HepG2 (cell line): ENCODE data around the gene HRH3. TPM values are rescaled to one million over a fixed set of nuclear protein-coding genes. Genes with fewer than 3 reads are reported as not detected.

Experiments used
- MED1 ChIP-seq: sonication (generic); formaldehyde crosslinking; IDR thresholded peaks from 2 replicates; pipeline ENCODE4 v1.4.0; 2020; ENCODE audit warnings: missing genetic modification reagents
- MTF2 ChIP-seq: sonication (generic); formaldehyde crosslinking; IDR thresholded peaks from 2 replicates; pipeline ENCODE4 v1.5.0; 2020; ENCODE audit warnings: missing genetic modification reagents, borderline replicate concordance
- MXD1 ChIP-seq: sonication (generic); formaldehyde crosslinking; IDR thresholded peaks from 2 replicates; pipeline ENCODE4 v1.4.0; 2020; ENCODE audit warnings: mild to moderate bottlenecking, missing genetic modification reagents
- MXD4 ChIP-seq: IDR thresholded peaks from 2 replicates; pipeline ENCODE4 v1.6.1; 2016; ENCODE audit warnings: mild to moderate bottlenecking, missing biosample characterization, missing genetic modification reagents
- NR3C1 ChIP-seq: sonication (generic); formaldehyde crosslinking; IDR thresholded peaks from 2 replicates; pipeline ENCODE4 v1.4.0; 2020; ENCODE audit warnings: missing genetic modification reagents
- RXRA ChIP-seq: sonication (generic); formaldehyde crosslinking; IDR thresholded peaks from 2 replicates; pipeline ENCODE4 v1.5.1; 2020; ENCODE audit warnings: missing genetic modification reagents
- STAG1 ChIP-seq: sonication (generic); formaldehyde crosslinking; IDR thresholded peaks from 2 replicates; pipeline ENCODE4 v1.4.0; 2020; ENCODE audit warnings: missing genetic modification reagents
- TFDP2 ChIP-seq: sonication (generic); formaldehyde crosslinking; IDR thresholded peaks from 2 replicates; pipeline ENCODE4 v1.4.0; 2020; ENCODE audit warnings: missing genetic modification reagents
- THRA ChIP-seq: sonication (generic); formaldehyde crosslinking; IDR thresholded peaks from 2 replicates; pipeline ENCODE4 v1.4.0; 2020; ENCODE audit warnings: missing genetic modification reagents, borderline replicate concordance
- TRIM24 ChIP-seq: sonication (generic); formaldehyde crosslinking; IDR thresholded peaks from 2 replicates; pipeline ENCODE4 v1.8.0; 2022; ENCODE audit warnings: mild to moderate bottlenecking, missing genetic modification reagents
- YEATS2 ChIP-seq: sonication (generic); formaldehyde crosslinking; IDR thresholded peaks from 2 replicates; pipeline ENCODE4 v1.4.0; 2020; ENCODE audit warnings: missing genetic modification reagents, borderline replicate concordance
- ZFP36L1 ChIP-seq: sonication (generic); formaldehyde crosslinking; IDR thresholded peaks from 2 replicates; pipeline ENCODE4 v1.8.0; 2022; ENCODE audit warnings: mild to moderate bottlenecking, missing genetic modification reagents, moderate library complexity
- ZFY ChIP-seq: sonication (generic); formaldehyde crosslinking; IDR thresholded peaks from 2 replicates; pipeline ENCODE4 v1.4.0; 2020; ENCODE audit warnings: missing genetic modification reagents
- ZIK1 ChIP-seq: sonication (generic); formaldehyde crosslinking; IDR thresholded peaks from 2 replicates; pipeline ENCODE4 v1.5.0; 2020; ENCODE audit warnings: mild to moderate bottlenecking, low read depth, missing genetic modification reagents, borderline replicate concordance
- ZNF333 ChIP-seq: sonication (generic); formaldehyde crosslinking; IDR thresholded peaks from 2 replicates; pipeline ENCODE4 v1.4.0; 2020; ENCODE audit warnings: mild to moderate bottlenecking, missing genetic modification reagents, borderline replicate concordance
- ZNF530 ChIP-seq: sonication (generic); formaldehyde crosslinking; IDR thresholded peaks from 2 replicates; pipeline ENCODE4 v1.5.0; 2020; ENCODE audit warnings: low read depth, mild to moderate bottlenecking, missing genetic modification reagents
- ZNF749 ChIP-seq: sonication (generic); formaldehyde crosslinking; IDR thresholded peaks from 2 replicates; pipeline ENCODE4 v1.8.0; 2022; ENCODE audit warnings: mild to moderate bottlenecking, missing genetic modification reagents, moderate library complexity, borderline replicate concordance
- ZSCAN22 ChIP-seq: sonication (generic); formaldehyde crosslinking; IDR thresholded peaks from 2 replicates; pipeline ENCODE4 v1.4.0; 2020; ENCODE audit warnings: mild to moderate bottlenecking, missing genetic modification reagents
- polyA plus RNA-seq, 8 experiments: library from polyadenylated mRNA; depleted of rRNA in 3 of 8; stranded (reverse) in 7 of 8; unstranded in 1 of 8; fragments of >200 nt; fragmentation: Illumina TruSeq in 4 of 8; extraction: Trizol in 4 of 8; gene quantifications; 2 replicates each; pipeline versions ENCODE4 v1.2.1 to v1.2.3, GENCODE V29; 2011 to 2016; ENCODE audit warnings: low read depth in 4 of 8, missing spikeins in 1 of 8, mixed read lengths in 1 of 8; ENCODE audit not compliant: insufficient read depth in 1 of 8
- total RNA-seq, 5 experiments: library from RNA; depleted of rRNA; stranded (reverse); fragments of >200 nt; fragmentation: Illumina TruSeq; extraction: Trizol; gene quantifications; 2 replicates each; pipeline ENCODE4 v1.2.3, GENCODE V29; 2016; ENCODE audit warnings: low read depth in 1 of 5
- TF ChIP-seq, protein P1 (sequence below): sonication (generic); formaldehyde crosslinking; IDR thresholded peaks from 2 replicates; pipeline ENCODE4 v1.4.0; 2020; ENCODE audit warnings: missing genetic modification reagents
- TF ChIP-seq, protein P2 (sequence below): sonication (generic); formaldehyde crosslinking; IDR thresholded peaks from 2 replicates; pipeline ENCODE4 v1.5.0; 2020; ENCODE audit warnings: mild to moderate bottlenecking, missing genetic modification reagents, borderline replicate concordance
- TF ChIP-seq, protein P3 (sequence below): sonication (generic); formaldehyde crosslinking; IDR thresholded peaks from 2 replicates; pipeline ENCODE4 v1.4.0; 2020; ENCODE audit warnings: mild to moderate bottlenecking, low read depth, missing genetic modification reagents

The HRH3 gene
- total and polyA plus RNA-seq, 2 of the 13 experiments (the other 11 are each of a cell fraction or from before 2014, with no cell fraction given) = 0.18 TPM; not detected in 1

- TF ChIP-seq NR3C1 (CRISPR knock-in tag) (0 out of 2 replicates have a peak, but pooled peaks have one; percentile 53), MXD1 (peak; percentile 56; the same call in 1 of the 2 replicates), MED1 (CRISPR knock-in tag) (peak; percentile 24; the same call in 1 of the 2 replicates), ZFY (CRISPR knock-in tag) (peak; percentile 44; the same call in 1 of the 2 replicates), TFDP2 (peak; percentile 32; the same call in 1 of the 2 replicates), MXD4 (CRISPR knock-in tag) (no peak), ZNF333 (CRISPR knock-in tag) (peak; percentile 75; the same call in 1 of the 2 replicates), ZNF749 (CRISPR knock-in tag) (no peak; the same call in 1 of the 2 replicates), YEATS2 (CRISPR knock-in tag) (peak; percentile 5; the same call in 1 of the 2 replicates), ZSCAN22 (CRISPR knock-in tag) (no peak), ZNF530 (no peak), ZFP36L1 (peak; percentile 45; the same call in 1 of the 2 replicates), THRA (CRISPR knock-in tag) (0 out of 2 replicates have a peak, but pooled peaks have one; percentile 13), TRIM24 (CRISPR knock-in tag) (peak; percentile 67; the same call in 1 of the 2 replicates), ZIK1 (peak; percentile 25; the same call in 1 of the 2 replicates), STAG1 (CRISPR knock-in tag) (no peak), MTF2 (CRISPR knock-in tag) (0 out of 2 replicates have a peak, but pooled peaks have one; percentile 2), RXRA (CRISPR knock-in tag) (0 out of 2 replicates have a peak, but pooled peaks have one; percentile 13)
- TF ChIP-seq, protein P1, sequence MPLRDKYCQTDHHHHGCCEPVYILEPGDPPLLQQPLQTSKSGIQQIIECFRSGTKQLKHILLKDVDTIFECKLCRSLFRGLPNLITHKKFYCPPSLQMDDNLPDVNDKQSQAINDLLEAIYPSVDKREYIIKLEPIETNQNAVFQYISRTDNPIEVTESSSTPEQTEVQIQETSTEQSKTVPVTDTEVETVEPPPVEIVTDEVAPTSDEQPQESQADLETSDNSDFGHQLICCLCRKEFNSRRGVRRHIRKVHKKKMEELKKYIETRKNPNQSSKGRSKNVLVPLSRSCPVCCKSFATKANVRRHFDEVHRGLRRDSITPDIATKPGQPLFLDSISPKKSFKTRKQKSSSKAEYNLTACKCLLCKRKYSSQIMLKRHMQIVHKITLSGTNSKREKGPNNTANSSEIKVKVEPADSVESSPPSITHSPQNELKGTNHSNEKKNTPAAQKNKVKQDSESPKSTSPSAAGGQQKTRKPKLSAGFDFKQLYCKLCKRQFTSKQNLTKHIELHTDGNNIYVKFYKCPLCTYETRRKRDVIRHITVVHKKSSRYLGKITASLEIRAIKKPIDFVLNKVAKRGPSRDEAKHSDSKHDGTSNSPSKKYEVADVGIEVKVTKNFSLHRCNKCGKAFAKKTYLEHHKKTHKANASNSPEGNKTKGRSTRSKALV = no peak
- TF ChIP-seq, protein P2, sequence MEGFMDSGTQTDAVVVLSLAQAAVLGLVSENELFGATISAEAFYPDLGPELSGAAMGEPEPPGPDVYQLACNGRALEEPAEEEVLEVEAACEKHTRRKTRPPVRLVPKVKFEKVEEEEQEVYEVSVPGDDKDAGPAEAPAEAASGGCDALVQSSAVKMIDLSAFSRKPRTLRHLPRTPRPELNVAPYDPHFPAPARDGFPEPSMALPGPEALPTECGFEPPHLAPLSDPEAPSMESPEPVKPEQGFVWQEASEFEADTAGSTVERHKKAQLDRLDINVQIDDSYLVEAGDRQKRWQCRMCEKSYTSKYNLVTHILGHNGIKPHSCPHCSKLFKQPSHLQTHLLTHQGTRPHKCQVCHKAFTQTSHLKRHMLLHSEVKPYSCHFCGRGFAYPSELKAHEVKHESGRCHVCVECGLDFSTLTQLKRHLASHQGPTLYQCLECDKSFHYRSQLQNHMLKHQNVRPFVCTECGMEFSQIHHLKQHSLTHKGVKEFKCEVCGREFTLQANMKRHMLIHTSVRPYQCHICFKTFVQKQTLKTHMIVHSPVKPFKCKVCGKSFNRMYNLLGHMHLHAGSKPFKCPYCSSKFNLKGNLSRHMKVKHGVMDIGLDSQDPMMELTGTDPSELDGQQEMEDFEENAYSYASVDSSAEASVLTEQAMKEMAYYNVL (CRISPR knock-in tag) = peak; percentile 79; the same call in 1 of the 2 replicates
- TF ChIP-seq, protein P3, sequence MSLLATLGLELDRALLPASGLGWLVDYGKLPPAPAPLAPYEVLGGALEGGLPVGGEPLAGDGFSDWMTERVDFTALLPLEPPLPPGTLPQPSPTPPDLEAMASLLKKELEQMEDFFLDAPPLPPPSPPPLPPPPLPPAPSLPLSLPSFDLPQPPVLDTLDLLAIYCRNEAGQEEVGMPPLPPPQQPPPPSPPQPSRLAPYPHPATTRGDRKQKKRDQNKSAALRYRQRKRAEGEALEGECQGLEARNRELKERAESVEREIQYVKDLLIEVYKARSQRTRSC (CRISPR knock-in tag) = no peak
Observed at GRCh38 chr20:62236766-62237513, 16.9 kb upstream of the HRH3 start (continued).
